ENCODE data around the gene BCL11B.

BCL11B gene

GRCh38 chr14:99247772-99248171, 24.2 kb downstream of the BCL11B start:
- TF ChIP-seq CTCF (IDR thresholded peaks at IDR 0.05; ENCODE audit: insufficient read depth, low read length, poor library complexity, severe bottlenecking) (no peak), EZH2phosphoT487 (conservative IDR thresholded peaks at IDR 0.05; ENCODE audit: low read length) (no peak)
- Histone ChIP-seq H3K4me3 (ENCODE audit: insufficient read depth, low read length, poor library complexity, severe bottlenecking) (no peak overlapping the region), H3F3A (ENCODE audit: insufficient read depth) (no peaks in the 10 kb centered on the region), H3K36me3 (ENCODE audit: low read length) (no peaks in the 10 kb centered on the region), H3K9me3 (ENCODE audit: insufficient read depth, low read length) (no peaks in the 10 kb centered on the region), H3K27me3 (ENCODE audit: low read length) (no peaks in the 10 kb centered on the region), H3K79me2 (ENCODE audit: insufficient read depth, low read length) (no peaks in the 10 kb centered on the region), H3K4me2 (ENCODE audit: low read depth, low read length, poor library complexity, severe bottlenecking) (no peak overlapping the region), H3K9me2 (replicated peaks; ENCODE audit: insufficient read depth, low read length) (no peaks in the 10 kb centered on the region), H2AFZ (ENCODE audit: low read depth, low read length, severe bottlenecking) (no peak overlapping the region), H4K20me1 (ENCODE audit: low read depth, low read length) (no peaks in the 10 kb centered on the region), H3K9ac (ENCODE audit: low read length) (no peak overlapping the region), H3K27ac (ENCODE audit: low read depth, low read length) (no peak overlapping the region)

GRCh38 chr14:99247101-99247729, 24.8 kb downstream of the BCL11B start:
- Histone ChIP-seq H3K9me2 (replicated peaks; ENCODE audit: insufficient read depth, low read length) (no peaks in the 10 kb centered on the region), H3K27ac (ENCODE audit: low read depth, low read length) (no peak overlapping the region), H4K20me1 (ENCODE audit: low read depth, low read length) (no peaks in the 10 kb centered on the region), H3K27me3 (ENCODE audit: low read length) (no peaks in the 10 kb centered on the region), H3K4me2 (ENCODE audit: low read depth, low read length, poor library complexity, severe bottlenecking) (no peak overlapping the region), H3K4me3 (ENCODE audit: insufficient read depth, low read length, poor library complexity, severe bottlenecking) (no peak overlapping the region), H3K36me3 (ENCODE audit: low read length) (no peaks in the 10 kb centered on the region), H3K79me2 (ENCODE audit: insufficient read depth, low read length) (no peaks in the 10 kb centered on the region), H3F3A (ENCODE audit: insufficient read depth) (no peaks in the 10 kb centered on the region), H3K9me3 (ENCODE audit: insufficient read depth, low read length) (no peaks in the 10 kb centered on the region), H2AFZ (ENCODE audit: low read depth, low read length, severe bottlenecking) (no peak overlapping the region), H3K9ac (ENCODE audit: low read length) (no peak overlapping the region)
- TF ChIP-seq EZH2phosphoT487 (conservative IDR thresholded peaks at IDR 0.05; ENCODE audit: low read length): no peak

GRCh38 chr14:99246536-99247097, 25.4 kb downstream of the BCL11B start:
- no peak overlapping the region for H3K27ac ChIP-seq (ENCODE audit: low read depth, low read length)
- H3K9ac ChIP-seq (ENCODE audit: low read length): no peak overlapping the region
- H3K9me3 ChIP-seq (ENCODE audit: insufficient read depth, low read length): no peaks in the 10 kb centered on the region
- no peaks in the 10 kb centered on the region for H3K79me2 ChIP-seq (ENCODE audit: insufficient read depth, low read length)
- H3K4me2 ChIP-seq (ENCODE audit: low read depth, low read length, poor library complexity, severe bottlenecking): no peak overlapping the region
- H3K9me2 ChIP-seq (replicated peaks; ENCODE audit: insufficient read depth, low read length): no peaks in the 10 kb centered on the region
- H3F3A ChIP-seq (ENCODE audit: insufficient read depth): no peaks in the 10 kb centered on the region
- H4K20me1 ChIP-seq (ENCODE audit: low read depth, low read length): no peaks in the 10 kb centered on the region
- no peak overlapping the region for H2AFZ ChIP-seq (ENCODE audit: low read depth, low read length, severe bottlenecking)
- H3K27me3 ChIP-seq (ENCODE audit: low read length): no peaks in the 10 kb centered on the region
- no peak for TF ChIP-seq CTCF (IDR thresholded peaks at IDR 0.05; ENCODE audit: insufficient read depth, low read length, poor library complexity, severe bottlenecking)
- TF ChIP-seq EZH2phosphoT487 (conservative IDR thresholded peaks at IDR 0.05; ENCODE audit: low read length): no peak
- no peaks in the 10 kb centered on the region for H3K36me3 ChIP-seq (ENCODE audit: low read length)
- no peak overlapping the region for H3K4me3 ChIP-seq (ENCODE audit: insufficient read depth, low read length, poor library complexity, severe bottlenecking)

Data from SU-DHL-6 (cell line).